ENCODE data around the gene KRTAP2-3. TPM values are rescaled to one million over a fixed set of nuclear protein-coding genes. Genes with fewer than 3 reads are reported as not detected.
A peak's percentile ranks its signal among the peaks of the same experiment; 100 is the strongest.
"Not testable (repeated sequence)": the region's sequence is repeated elsewhere in the genome, so short reads cannot be mapped to it uniquely, and the experiment has no call there.

The KRTAP2-3 gene
- total RNA-seq, 1 experiment from 2014 or later = 0.57 TPM

GRCh38 chr17:41063449-41063848, 3.5 kb upstream of the KRTAP2-3 start:
- intact Hi-C loops (cut with micrococcal nuclease; ENCODE audit: unreplicated experiment) = loop anchor here (5.0 to 10.0 kb wide), 2 partner anchors 259 to 481 kb away; no protein-coding TSS in a partner anchor

GRCh38 chr17:41061964-41062363, 2.0 kb upstream of the KRTAP2-3 start:
- Histone ChIP-seq H2AFZ (no peak overlapping the region), H3F3A (ENCODE audit: insufficient read depth, low read depth) (peaks cover 31% of the 10 kb centered on the region), H3K27me3 (ENCODE audit: insufficient read depth, low read depth) (no peaks in the 10 kb centered on the region), H3K36me3 (ENCODE audit: low read depth) (0 out of 2 replicates have a peak, but pooled peaks cover 5% of the 10 kb centered on the region), H3K4me1 (replicated peaks; ENCODE audit: insufficient read depth) (peaks cover 60% of the 10 kb centered on the region), H3K79me2 (ENCODE audit: low read depth) (no peaks in the 10 kb centered on the region), H4K20me1 (ENCODE audit: insufficient read depth) (no peaks in the 10 kb centered on the region), H3K9me3 (ENCODE audit: insufficient read depth, low read depth) (no peaks in the 10 kb centered on the region), H3K27ac (no peak overlapping the region), H3K4me2 (no peak overlapping the region), H3K9me2 (ENCODE audit: insufficient read depth) (no peaks in the 10 kb centered on the region), H3K4me3 (no peak overlapping the region)
- TF ChIP-seq CTCF (conservative IDR thresholded peaks at IDR 0.05) (no peak), EZH2 (IDR thresholded peaks at IDR 0.05; ENCODE audit: low read depth) (no peak)
- DNase-seq = peak in 1 of 2 experiments; percentile 47
- ChIA-PET CTCF (no interaction called here), POLR2A (ENCODE audit: unreplicated experiment) (no interaction called here)
- intact Hi-C loops (cut with micrococcal nuclease; ENCODE audit: unreplicated experiment) = loop anchor here (2.0 to 10.0 kb wide), 3 partner anchors 71 to 483 kb away; no protein-coding TSS in a partner anchor
- BruUV-seq (replicated peaks) = no TSS peak

More at GRCh38 chr17:41063449-41063848, 3.5 kb upstream of the KRTAP2-3 start:
- H3F3A ChIP-seq (ENCODE audit: insufficient read depth, low read depth) = peaks cover 25% of the 10 kb centered on the region
- no peak overlapping the region for H3K4me2 ChIP-seq
- H3K4me1 ChIP-seq (replicated peaks; ENCODE audit: insufficient read depth) = peaks cover 54% of the 10 kb centered on the region
- CTCF ChIA-PET = interaction anchor here (0.7 kb wide), 1 partner anchor 44 kb away, joined by 3 read pairs; no protein-coding TSS in a partner anchor
- H3K27ac ChIP-seq = no peak overlapping the region
- H3K9me2 ChIP-seq (ENCODE audit: insufficient read depth) = no peaks in the 10 kb centered on the region
- no peak overlapping the region for H3K4me3 ChIP-seq
- H3K79me2 ChIP-seq (ENCODE audit: low read depth) = no peaks in the 10 kb centered on the region
- no peaks in the 10 kb centered on the region for H3K9me3 ChIP-seq (ENCODE audit: insufficient read depth, low read depth)
- no peaks in the 10 kb centered on the region for H3K36me3 ChIP-seq (ENCODE audit: low read depth)
- POLR2A ChIA-PET (ENCODE audit: unreplicated experiment) = no interaction called here
- no peaks in the 10 kb centered on the region for H4K20me1 ChIP-seq (ENCODE audit: insufficient read depth)
- BruUV-seq (replicated peaks) = no TSS peak
- no peaks in the 10 kb centered on the region for H3K27me3 ChIP-seq (ENCODE audit: insufficient read depth, low read depth)
- TF ChIP-seq CTCF (conservative IDR thresholded peaks at IDR 0.05) (no peak), EZH2 (IDR thresholded peaks at IDR 0.05; ENCODE audit: low read depth) (no peak)
- DNase-seq = no peak
- no peak overlapping the region for H2AFZ ChIP-seq

- POLR2A ChIA-PET (ENCODE audit: unreplicated experiment) = interaction anchor here (0.6 to 0.9 kb wide), 6 partner anchors 20 to 573 kb away, joined by 3 to 10 read pairs (median 7); partner anchors contain the start of gene KRT19
- Histone ChIP-seq H3K4me1 (replicated peaks; ENCODE audit: insufficient read depth) (peaks cover 43% of the 10 kb centered on the region), H3K4me2 (peak overlapping the region; percentile 43), H3F3A (ENCODE audit: insufficient read depth, low read depth) (peaks cover 26% of the 10 kb centered on the region), H3K27ac (peak overlapping the region; percentile 88)
- H3K27me3 ChIP-seq (ENCODE audit: insufficient read depth, low read depth); H3K79me2 ChIP-seq (ENCODE audit: low read depth); CTCF ChIA-PET; H3K4me3 ChIP-seq; H3K9me2 ChIP-seq (ENCODE audit: insufficient read depth); H2AFZ ChIP-seq; H3K9me3 ChIP-seq (ENCODE audit: insufficient read depth, low read depth); H3K36me3 ChIP-seq (ENCODE audit: low read depth); H4K20me1 ChIP-seq (ENCODE audit: insufficient read depth): not testable (repeated sequence)
- TSS peak; percentile 95 for BruUV-seq (replicated peaks)
- DNase-seq = peak; percentile 21 to 93
- intact Hi-C loops (cut with micrococcal nuclease; ENCODE audit: unreplicated experiment) = loop anchor here (1.0 to 10.0 kb wide), 4 partner anchors 73 to 485 kb away; no protein-coding TSS in a partner anchor
Measured at GRCh38 chr17:41059276-41060051, 450 bp downstream of the KRTAP2-3 start.
